ENCODE measurements around the gene AFF4.
"Not testable (repeated sequence)": the region's sequence is repeated elsewhere in the genome, so short reads cannot be mapped to it uniquely, and the experiment has no call there.

Gene AFF4

DNA sequence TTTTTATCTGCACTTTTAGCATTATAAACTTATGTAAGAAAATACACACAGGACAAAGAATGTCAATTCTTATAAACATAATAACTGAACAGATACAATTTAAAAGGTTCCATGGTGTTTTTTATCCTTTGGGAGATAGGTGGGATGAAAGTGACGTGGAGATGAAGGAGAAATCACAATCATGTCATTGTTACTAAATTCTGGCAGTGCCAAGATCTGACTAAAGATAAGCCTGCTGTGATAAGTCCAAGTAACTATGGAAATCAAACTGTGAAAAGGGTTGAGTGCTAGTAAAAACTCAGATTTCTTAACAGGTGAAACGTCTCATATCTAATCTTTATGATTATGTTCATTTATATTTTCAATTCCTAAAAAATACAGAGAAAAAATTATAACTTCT is 78.9 kb downstream of the AFF4 start:
- no peak for FAIRE-seq

DNA sequence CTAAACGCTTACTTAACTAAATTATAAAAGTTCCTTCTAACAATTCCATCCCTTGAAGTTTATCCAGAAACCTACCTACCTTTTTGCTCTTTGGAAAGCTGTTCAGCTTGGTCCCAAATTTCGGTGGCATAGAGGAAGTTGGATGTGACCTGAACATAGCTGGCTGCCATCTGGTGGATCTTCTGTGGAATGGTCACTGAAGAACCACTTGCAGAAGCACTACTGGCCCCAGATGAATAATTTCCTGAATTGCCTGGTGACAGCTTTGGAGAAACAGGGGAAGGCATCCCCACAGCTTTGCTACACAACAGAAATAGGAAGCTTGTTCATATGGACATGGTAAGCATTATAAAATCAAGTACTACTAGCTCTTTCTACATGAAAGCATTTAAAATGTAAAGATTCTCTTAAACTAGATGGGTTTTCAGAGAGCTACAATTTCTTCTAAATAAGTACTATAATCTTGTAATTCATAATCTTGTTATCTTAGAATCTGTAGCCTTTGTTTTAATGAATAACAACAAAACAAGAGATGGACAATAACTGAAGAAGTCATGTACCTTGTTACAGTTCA is 80.1 kb downstream of the AFF4 start:
- peak; percentile 92 for FAIRE-seq

DNA sequence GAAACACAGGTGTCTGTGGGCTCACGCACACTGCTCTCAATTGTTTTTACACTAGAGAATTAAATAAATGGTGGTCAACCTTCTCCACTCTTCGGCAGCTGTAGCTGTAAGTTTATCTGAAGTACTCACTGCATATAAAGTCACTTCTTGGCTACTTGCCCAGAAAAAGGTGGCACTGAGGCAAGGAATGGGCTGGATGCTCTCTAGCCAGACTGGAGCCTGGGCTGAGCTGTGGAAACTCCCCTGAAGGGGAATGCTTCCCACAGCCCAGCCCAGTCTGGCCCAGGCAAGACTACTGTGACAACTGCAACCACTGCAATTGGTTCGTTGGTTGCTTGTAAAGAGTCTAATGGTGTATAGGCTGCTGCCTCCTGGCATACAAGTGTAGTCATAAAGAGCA is 85.5 kb downstream of the AFF4 start:
- no peak for FAIRE-seq

DNA sequence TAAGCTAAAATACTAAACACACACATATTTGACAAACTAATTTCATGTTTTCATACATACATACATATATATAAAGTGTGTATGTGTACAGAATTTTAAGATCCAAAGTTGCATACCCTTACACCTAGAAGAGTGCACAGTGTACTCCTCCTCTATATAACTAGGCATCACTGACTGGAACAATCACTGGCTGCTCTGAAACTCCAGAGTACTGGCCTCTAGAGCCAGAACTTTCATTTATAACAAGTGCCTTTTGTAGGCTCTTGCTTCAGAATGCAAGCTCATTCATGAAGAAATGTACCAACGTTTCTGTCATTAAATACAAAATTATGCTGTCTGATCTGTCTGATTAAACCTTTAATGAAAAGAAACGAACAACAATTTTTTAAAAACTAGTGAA is 86.0 kb downstream of the AFF4 start:
- no peak for FAIRE-seq

DNA sequence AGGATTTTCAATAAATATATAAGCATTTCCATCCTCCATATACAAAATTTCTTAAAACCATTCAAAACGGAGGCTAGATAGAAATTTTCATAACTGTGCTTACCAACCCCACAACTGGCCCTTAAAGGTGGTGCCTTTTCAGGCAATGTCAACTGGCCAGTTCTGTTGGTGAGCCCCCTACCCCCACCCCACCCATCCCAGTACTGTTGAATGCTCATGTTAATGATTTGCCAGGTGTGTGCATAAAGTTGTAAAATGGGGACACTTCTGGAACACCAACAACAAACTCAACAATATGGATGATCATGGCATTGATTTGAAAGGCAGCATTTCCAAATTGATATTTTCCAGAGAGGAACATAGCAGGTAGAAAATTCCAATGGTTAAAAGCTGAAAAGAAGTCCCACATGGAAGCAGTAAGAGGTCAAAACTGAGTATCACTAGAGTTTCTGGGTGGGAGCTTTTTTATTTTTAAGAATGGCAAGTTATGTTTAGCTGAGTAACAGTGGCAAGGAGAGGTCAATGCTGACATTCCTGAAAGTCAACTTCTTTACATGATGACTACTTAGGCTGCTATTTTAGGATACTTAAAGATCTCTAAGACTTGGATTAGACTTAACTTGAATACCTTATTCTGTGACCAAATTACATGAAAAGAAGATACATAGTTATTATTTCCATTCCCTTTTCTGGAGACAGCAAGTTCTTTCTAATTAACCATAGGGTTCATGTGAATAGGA is 87.2 kb downstream of the AFF4 start:
- FAIRE-seq: no peak

DNA sequence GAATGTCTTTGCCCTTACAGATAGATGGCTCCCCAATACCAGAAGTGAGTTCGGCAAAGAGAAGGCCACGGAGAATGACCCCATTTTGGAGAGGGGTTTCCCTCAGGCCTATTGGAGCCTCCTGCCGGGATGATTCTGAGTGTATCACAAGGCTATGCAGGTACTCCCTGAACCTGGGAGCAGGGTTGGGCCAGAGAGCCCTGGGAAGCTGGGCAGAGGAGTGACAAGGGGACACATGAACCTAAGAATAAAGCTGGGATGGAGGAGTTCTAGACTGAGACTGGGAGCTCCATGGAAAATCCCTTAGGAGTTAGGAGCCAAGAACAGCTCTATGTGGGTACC is 89.5 kb downstream of the AFF4 start:
- no peak for FAIRE-seq

DNA sequence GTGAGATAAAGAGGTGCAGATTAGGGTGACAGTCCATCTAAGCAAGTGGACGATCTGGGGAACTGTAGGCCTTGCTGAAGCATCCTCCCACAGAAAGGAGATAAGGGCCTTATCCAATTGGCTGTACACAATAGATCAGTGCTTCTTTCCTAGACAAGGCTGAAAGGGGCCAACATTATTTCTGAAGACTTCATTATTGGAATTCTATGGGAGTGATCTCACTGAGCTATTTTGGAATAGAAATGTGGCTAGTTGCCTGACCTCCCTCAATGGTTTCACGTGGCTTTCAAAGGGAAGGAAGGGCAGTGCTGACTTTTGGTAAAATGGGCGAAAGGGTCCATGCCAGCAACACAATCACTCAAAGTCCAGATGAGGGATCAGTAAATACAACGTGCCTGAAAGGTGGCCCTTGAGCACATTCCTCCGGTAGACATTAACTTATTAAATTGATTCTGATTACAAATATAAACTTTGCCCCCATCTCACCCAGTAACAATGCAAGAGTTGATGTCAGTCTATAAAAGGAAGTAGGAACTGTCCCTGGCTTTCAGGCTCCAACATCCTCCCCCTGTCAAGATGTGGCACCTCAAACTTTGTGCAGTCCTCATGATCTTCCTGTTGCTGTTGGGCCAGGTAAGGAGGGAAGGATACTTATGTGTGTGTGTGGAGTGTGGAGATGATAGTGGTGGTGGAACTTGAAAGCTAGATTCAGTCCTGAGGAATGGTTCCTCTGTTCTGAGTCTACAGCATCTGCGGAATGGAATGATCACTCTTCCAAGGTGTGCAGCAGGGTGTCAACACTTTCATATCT is 90.1 kb downstream of the AFF4 start, which contains the start of gene LEAP2:
Gene LEAP2, plus strand, starts transcription at position 550 of the 811 bp plus-strand sequence. Its CDS starts 27 bp downstream, at position 577.
- no peak for FAIRE-seq

DNA sequence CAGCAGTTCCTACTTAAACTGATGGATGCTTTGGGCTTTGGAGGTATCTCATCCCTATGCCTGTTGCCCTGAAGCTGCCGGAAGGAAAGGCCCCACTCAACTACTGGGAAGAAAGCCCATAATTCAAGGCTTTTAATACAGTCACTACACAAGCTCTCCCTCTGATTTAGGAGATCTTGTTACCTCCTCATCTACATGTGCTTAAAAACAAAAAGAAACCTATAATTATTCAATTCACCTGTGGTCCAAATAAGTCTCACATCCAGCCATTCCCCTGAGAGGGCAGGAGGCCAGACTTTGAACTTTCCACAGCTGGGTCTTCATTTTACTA is 90.7 kb downstream of the AFF4 start:
- FAIRE-seq: no peak

DNA sequence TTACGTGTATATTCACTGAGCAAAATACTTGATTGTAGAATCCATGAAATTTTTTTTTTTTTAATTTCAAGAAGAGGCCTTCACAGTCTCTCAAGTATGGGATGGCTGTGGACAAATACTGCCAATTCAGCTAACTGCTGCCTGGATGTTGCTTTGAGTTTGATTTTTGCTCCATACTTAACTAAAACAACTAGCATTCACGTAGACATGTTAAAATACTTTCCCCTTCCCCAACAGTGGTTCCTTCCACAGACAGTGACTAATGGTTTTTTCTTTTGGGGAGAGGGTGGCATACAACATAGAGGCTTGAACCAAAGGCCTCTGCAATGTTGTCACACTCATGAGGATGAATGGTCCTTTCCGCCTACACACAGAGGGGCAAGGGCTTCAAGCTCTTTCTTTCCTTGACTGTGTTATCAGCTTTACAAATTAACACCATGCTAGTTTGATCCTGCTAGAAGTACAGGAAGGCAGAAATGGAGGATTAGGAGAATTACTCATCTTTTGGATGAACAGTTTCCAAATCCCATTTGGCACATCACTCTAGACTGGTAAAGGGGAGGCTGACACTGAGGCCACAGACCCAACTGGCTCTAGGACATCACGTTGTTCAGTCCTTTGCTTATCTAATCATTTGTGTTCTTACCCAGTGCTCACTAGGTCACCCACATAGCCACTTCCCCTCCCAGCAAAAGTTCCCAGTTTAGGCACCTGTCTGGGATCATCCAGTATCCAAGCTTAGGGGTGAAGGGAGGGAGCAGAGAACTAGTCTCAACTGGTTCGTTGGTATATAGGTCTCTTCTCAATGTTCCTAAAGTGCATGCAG is 91.8 kb downstream of the AFF4 start:
- no peak for FAIRE-seq

DNA sequence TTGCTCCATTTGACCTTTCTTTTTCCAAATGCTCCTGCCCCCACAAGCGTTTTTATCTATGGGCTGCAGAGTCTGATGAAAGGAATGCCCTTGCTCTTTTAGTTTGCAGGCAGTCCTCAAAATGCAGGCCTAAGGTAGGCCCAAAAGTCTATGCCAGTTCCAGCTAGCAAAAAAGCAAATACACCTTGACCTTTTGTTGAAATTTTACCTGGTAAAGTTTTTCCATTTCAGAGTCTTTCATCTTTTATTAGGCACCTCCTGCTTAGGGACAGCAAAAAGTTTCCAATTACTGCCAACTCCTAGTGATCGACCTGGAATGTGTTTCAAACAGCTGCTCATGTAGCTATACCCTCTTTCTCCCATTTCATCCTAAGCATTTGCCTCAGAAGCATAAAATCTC is 92.6 kb downstream of the AFF4 start:
- no peak for FAIRE-seq

DNA sequence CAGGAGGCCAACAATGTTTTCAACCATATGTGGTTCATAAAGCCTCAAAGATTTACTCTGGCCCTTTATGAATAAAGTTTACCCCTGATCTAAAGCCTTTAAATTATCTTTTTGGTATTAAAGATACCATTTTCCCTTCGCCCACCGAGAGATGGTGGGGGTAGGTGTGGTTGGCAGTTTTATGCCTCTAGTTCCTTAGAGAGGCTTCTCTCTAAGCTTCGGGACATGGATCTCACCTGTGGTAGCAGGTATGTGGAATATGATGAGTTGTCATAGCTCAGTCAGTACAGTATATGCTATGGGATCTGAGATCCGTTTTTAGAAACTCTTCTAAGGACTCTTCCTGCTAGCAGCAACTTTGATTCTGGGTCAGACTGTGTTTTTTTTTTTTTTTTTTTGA is 94.7 kb downstream of the AFF4 start:
- no peak for FAIRE-seq

DNA sequence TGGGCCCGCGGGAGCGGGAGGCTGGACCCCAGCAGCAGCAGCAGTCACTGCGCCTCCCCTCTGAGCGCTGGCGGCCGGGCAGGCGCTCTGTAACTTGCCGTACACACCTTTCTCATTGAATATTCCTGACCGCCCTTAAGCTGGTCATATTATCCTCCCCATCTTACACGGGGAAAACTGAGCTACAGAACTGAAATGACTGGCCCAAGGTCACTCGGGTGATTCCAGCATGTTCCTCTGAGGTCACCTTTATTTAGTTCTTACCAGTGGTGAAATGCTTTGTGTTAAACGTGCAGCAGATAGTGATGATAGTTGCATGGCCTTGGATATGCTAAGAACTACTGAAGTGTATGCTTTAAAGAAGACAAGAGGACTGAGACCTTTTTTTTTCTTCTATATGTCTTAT is 96.4 kb downstream of the AFF4 start:
- no peak for FAIRE-seq

DNA sequence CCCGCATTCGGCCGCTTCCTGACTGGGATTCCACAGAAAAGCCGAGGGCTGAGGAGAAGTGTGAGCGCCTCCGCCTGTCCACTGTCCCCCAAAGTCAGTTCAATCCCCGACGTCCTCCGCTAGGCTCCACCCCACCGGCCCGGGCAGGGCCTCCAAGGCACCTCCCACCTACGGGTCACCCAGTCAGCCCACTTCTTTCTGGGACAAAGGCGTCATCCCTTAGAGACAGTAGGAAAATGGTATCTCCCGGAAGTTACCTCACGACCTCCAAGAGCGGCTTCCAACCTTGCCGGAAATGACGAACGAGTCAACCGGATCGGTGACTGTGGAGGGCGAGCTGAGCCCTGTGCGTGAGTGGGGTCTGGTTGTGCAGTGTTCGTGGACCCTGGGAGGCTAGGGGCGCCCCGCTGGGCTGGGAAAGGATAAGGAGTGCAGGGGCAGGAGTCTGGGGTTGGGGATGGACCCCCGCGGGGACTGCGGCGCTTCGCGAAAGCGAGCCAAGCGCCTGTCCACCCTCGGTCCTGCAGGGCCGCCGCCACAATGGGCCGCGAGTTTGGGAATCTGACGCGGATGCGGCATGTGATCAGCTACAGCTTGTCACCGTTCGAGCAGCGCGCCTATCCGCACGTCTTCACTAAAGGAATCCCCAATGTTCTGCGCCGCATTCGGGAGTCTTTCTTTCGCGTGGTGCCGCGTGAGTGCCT is 96.9 kb downstream of the AFF4 start, which contains the start of the genes GDF9 and UQCRQ:
Gene GDF9, minus strand, starts transcription at position 128 of the 704 bp plus-strand sequence. CDS start 1,936 bp downstream, outside the sequence.
Gene UQCRQ, plus strand, starts transcription at position 301 of the 704 bp plus-strand sequence. Its CDS starts 240 bp downstream, at position 541.
- peak; percentile 99 for FAIRE-seq

DNA sequence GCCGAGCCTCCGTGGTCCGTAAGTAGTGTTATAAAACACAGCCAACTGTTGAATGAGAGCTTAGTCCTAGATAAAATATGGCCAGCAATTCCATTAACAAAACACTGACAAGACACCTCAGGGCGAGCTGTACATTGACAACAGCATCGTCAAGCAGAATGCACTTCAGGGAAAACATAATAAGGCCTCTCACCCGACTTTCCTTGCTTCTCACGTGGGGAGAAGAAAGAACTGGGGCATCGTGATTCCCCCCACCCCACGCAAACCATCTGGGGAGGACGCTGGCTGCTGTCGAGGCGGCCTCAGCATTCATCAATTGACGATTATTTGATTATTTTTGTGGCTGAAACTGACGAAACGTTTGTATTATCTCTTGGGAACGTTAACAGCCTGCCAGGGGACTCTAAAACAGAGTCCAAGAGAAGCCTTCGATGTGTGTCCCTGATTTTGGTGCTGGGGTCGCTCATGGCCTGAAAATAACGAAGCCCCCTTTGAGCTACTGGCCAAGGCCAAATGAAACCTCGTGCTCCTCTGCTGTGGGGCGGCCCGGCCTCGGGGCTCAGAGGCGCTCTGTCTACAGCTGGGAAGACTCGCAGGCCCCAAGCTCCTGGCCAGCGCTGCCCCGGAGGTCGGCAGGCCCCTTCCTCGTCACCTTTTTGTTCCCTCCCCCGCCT is 97.6 kb downstream of the AFF4 start:
- FAIRE-seq: no peak

DNA sequence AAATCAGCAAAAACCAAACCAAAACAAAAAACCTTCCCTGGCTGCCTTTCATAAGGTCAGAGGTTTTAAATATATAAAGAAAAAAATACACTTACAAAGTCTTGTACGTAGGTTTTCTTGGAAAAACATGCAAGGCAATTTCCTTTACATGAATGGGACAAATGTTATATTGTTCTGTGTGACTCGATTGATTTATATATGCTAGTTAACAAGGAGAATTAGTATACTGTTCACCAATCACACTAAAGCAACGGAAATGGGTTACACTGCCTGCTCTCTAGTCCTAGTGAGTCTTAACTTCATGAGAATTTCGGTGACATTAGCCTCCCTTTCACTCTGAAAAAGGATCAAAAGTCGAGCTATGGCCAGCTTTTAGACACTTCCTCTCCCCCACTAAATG is 102.7 kb downstream of the AFF4 start:
- no peak for FAIRE-seq

DNA sequence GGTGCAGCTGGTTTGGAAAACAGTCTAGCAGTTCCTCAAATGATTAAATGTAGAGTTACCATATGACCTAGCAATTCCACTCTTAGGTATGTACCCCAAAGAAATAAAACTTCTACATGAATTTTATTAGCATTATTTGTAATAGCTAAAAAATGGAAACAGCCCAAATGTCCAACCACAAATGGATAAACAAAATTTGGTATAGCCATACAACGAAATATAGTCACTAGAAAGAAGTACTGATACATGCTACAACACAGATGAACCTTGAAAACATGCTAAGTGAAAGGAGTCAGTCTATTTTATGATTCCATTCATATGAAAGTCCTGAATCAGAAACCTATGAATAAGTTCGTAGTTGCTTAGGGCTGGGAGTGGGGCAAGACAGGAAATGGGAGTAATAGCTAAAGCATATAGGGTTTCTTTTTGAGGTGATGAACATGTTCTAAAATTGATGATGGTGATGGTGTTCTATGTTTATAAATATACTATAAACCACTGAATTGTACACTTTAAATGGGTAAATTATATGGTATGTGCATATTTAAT is 103.5 kb downstream of the AFF4 start:
- no peak for FAIRE-seq

DNA sequence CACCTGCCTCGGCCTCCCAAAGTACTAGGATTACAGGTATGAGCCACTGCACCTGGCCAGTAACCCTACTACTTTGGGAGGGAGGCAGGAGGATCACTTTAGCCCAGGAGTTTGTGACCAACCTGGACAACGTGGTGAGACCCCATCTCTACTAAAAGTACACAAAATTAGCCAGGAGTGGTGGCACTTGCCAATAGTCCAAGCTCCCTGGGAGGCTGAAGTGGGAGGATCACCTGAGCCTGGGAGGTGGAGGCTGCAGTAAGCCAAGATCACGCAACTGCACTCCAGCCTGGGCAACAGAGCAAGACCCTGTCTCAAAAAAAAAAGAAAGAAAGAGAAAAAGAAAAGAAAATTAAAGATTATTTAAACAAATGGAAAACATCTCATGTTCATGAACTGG is 107.4 kb downstream of the AFF4 start:
- no peak for FAIRE-seq

DNA sequence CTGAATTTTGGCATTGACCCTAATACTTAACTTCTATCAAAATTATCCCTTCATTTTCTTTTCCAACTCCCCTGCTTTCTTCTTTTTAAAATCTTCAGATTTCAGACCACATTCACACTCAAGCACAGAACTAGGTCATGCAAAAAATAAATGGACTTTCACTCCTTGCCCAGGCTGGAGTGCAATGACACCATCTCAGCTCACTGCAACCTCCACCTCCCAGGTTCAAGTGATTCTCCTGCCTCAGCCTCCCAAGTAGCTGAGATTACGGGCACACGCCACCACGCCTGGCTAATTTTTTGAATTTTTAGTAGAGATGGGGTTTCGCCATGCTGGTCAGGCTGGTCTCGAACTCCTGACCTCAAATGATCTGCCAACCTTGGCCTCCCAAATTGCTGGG is 108.4 kb downstream of the AFF4 start:
- not testable (repeated sequence) for FAIRE-seq

DNA sequence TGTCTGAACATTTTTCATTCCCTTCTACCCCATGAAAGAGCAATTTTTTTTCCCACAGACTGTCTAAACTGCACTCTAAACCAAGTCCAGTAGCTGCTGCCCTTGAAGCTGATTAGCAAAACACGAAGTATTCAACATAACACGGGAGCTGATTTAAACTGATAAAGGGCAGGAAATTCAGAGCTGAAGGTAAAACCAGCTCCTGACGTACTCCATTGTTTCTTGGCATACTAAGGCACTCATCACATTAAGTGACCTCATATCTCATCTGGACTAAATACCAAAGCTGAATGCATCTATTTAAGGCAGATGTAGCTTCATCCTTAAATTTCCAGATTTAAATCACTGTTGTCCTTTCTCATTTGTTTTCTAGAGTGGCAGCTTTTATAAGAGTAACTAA is 109.1 kb downstream of the AFF4 start:
- FAIRE-seq: no peak

DNA sequence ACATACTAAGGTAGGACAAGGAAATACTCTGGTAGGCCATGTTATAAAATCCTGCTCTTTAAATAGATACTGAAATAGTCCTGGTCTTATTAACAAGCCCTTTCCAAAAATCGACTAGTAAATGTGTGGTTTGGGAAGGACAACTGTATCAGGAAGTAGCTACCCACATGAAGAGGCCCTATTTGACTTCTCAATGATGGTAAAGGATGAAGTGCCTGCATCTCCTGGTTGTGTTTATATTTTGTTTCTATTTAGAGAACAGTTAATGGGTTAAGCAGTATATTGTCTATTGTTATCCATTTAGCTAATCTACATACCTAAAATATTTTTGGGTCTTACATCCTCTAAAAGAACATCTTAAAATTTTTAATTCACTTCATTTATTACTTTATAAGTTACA is 109.6 kb downstream of the AFF4 start:
- FAIRE-seq: peak; percentile 87

DNA sequence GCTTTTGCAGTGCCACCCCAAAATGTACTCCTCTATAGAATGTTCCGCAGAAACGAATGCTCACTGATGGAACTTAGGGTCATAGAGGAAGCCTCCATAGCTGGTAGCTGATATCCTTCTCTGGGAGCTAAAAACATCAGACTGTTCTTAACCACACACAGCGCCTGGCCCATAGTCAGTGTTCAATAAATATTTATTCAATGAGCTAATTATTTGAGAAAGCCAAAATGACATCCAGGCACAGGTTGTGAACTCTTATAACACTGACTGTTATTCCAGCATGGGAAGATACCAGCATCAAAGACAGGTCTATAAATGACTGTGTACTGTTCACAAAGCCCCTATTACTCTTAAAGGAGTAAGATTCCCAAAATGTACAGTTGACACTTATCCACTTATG is 110.1 kb downstream of the AFF4 start:
- no peak for FAIRE-seq

DNA sequence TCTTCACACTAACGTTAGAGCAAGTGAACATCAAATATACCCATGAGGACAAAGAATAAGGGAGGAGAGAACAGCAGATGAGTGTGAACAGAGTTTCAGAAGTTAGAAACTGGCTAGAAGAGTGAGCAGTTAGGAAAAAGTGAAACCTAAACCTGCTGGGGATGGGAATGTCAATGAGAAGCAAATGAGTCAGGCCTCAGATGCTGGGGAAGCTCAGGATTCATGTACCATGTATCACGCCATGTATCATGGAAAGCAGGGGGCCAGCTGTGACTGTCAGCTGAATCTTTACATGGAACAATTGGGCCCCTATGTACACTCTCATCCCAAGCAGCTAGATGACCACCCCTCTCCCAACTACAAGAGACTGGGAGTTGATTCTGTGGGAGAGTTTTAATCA is 113.4 kb downstream of the AFF4 start:
- no peak for FAIRE-seq
